ENCODE data around the gene SUCLG2. TPM values are rescaled to one million over a fixed set of nuclear protein-coding genes. Genes with fewer than 3 reads are reported as not detected.

The SUCLG2 gene
- total and polyA plus RNA-seq, 10 of the 15 experiments (the other 5 are each of a cell fraction or from before 2014, with no cell fraction given) = 17.8 to 50.9 (median 37.2) TPM

DNA sequence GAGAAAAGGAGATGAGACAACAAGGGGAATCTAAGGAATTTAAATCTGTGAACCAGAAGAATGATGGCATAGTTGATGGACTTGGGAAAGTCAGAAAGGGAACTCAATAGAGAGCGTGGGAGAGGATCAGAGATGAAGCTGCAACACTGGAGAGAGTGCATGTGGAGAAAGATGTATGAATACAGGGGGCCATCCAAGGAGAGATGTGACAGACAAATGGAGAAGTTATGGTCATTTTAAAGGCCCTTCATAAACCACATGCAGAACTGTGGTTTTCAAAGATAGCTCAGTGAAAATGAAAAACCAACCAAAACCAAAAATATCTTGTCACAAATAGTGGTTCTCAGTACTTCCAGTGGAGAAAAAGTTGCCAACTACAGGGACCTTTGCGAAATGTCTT lies 265.2 kb downstream of the SUCLG2 start (continued):
- TF ChIP-seq, protein P1, sequence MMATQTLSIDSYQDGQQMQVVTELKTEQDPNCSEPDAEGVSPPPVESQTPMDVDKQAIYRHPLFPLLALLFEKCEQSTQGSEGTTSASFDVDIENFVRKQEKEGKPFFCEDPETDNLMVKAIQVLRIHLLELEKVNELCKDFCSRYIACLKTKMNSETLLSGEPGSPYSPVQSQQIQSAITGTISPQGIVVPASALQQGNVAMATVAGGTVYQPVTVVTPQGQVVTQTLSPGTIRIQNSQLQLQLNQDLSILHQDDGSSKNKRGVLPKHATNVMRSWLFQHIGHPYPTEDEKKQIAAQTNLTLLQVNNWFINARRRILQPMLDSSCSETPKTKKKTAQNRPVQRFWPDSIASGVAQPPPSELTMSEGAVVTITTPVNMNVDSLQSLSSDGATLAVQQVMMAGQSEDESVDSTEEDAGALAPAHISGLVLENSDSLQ (IDR thresholded peaks at IDR 0.05) = peak; percentile 31; the same call in 1 of the 2 replicates
- TF ChIP-seq RBBP5 (conservative IDR thresholded peaks at IDR 0.05) (no peak), RELA (IDR thresholded peaks at IDR 0.05; ENCODE audit: borderline replicate concordance, partially characterized antibody) (no peak), TARDBP (IDR thresholded peaks at IDR 0.05; ENCODE audit: borderline replicate concordance) (no peak), SREBF1 (IDR thresholded peaks at IDR 0.05; ENCODE audit: low read length) (no peak), MXI1 (IDR thresholded peaks at IDR 0.05; ENCODE audit: low read depth, low read length) (no peak), SMAD1 (IDR thresholded peaks at IDR 0.05; ENCODE audit: low read depth, partially characterized antibody) (no peak), JUND (IDR thresholded peaks at IDR 0.05; ENCODE audit: low read depth, low read length) (no peak), HDAC6 (IDR thresholded peaks at IDR 0.05; ENCODE audit: unreplicated experiment) (no peak), TCF3 (IDR thresholded peaks at IDR 0.05; ENCODE audit: borderline replicate concordance, insufficient read depth, low read depth, low read length) (no peak), POLR2AphosphoS5 (IDR thresholded peaks at IDR 0.05; ENCODE audit: low read length) (no peak), TBL1XR1 (IDR thresholded peaks at IDR 0.05; ENCODE audit: low read depth, low read length) (no peak), ZNF207 (IDR thresholded peaks at IDR 0.05; ENCODE audit: borderline replicate concordance) (no peak), ZNF622 (IDR thresholded peaks at IDR 0.05) (no peak)
- TF ChIP-seq, protein P2, sequence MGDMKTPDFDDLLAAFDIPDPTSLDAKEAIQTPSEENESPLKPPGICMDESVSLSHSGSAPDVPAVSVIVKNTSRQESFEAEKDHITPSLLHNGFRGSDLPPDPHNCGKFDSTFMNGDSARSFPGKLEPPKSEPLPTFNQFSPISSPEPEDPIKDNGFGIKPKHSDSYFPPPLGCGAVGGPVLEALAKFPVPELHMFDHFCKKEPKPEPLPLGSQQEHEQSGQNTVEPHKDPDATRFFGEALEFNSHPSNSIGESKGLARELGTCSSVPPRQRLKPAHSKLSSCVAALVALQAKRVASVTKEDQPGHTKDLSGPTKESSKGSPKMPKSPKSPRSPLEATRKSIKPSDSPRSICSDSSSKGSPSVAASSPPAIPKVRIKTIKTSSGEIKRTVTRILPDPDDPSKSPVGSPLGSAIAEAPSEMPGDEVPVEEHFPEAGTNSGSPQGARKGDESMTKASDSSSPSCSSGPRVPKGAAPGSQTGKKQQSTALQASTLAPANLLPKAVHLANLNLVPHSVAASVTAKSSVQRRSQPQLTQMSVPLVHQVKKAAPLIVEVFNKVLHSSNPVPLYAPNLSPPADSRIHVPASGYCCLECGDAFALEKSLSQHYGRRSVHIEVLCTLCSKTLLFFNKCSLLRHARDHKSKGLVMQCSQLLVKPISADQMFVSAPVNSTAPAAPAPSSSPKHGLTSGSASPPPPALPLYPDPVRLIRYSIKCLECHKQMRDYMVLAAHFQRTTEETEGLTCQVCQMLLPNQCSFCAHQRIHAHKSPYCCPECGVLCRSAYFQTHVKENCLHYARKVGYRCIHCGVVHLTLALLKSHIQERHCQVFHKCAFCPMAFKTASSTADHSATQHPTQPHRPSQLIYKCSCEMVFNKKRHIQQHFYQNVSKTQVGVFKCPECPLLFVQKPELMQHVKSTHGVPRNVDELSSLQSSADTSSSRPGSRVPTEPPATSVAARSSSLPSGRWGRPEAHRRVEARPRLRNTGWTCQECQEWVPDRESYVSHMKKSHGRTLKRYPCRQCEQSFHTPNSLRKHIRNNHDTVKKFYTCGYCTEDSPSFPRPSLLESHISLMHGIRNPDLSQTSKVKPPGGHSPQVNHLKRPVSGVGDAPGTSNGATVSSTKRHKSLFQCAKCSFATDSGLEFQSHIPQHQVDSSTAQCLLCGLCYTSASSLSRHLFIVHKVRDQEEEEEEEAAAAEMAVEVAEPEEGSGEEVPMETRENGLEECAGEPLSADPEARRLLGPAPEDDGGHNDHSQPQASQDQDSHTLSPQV (IDR thresholded peaks at IDR 0.05) = no peak
- TF ChIP-seq, protein P3, sequence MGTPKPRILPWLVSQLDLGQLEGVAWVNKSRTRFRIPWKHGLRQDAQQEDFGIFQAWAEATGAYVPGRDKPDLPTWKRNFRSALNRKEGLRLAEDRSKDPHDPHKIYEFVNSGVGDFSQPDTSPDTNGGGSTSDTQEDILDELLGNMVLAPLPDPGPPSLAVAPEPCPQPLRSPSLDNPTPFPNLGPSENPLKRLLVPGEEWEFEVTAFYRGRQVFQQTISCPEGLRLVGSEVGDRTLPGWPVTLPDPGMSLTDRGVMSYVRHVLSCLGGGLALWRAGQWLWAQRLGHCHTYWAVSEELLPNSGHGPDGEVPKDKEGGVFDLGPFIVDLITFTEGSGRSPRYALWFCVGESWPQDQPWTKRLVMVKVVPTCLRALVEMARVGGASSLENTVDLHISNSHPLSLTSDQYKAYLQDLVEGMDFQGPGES (IDR thresholded peaks at IDR 0.05) = no peak
- TF ChIP-seq, protein P4, sequence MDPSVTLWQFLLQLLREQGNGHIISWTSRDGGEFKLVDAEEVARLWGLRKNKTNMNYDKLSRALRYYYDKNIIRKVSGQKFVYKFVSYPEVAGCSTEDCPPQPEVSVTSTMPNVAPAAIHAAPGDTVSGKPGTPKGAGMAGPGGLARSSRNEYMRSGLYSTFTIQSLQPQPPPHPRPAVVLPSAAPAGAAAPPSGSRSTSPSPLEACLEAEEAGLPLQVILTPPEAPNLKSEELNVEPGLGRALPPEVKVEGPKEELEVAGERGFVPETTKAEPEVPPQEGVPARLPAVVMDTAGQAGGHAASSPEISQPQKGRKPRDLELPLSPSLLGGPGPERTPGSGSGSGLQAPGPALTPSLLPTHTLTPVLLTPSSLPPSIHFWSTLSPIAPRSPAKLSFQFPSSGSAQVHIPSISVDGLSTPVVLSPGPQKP (IDR thresholded peaks at IDR 0.05; ENCODE audit: low read depth, low read length) = no peak
- TF ChIP-seq, protein P5, sequence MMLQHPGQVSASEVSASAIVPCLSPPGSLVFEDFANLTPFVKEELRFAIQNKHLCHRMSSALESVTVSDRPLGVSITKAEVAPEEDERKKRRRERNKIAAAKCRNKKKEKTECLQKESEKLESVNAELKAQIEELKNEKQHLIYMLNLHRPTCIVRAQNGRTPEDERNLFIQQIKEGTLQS (IDR thresholded peaks at IDR 0.05; ENCODE audit: borderline replicate concordance, extremely low read depth, low read depth, low read length) = no peak
- TF ChIP-seq, protein P6, sequence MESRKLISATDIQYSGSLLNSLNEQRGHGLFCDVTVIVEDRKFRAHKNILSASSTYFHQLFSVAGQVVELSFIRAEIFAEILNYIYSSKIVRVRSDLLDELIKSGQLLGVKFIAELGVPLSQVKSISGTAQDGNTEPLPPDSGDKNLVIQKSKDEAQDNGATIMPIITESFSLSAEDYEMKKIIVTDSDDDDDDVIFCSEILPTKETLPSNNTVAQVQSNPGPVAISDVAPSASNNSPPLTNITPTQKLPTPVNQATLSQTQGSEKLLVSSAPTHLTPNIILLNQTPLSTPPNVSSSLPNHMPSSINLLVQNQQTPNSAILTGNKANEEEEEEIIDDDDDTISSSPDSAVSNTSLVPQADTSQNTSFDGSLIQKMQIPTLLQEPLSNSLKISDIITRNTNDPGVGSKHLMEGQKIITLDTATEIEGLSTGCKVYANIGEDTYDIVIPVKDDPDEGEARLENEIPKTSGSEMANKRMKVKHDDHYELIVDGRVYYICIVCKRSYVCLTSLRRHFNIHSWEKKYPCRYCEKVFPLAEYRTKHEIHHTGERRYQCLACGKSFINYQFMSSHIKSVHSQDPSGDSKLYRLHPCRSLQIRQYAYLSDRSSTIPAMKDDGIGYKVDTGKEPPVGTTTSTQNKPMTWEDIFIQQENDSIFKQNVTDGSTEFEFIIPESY (IDR thresholded peaks at IDR 0.05) = no peak
